Common myeloid progenitor, CD34-positive (primary cell): ENCODE measurements around the gene ANKDD1B.
A peak's percentile ranks its signal among the peaks of the same experiment; 100 is the strongest.
"Not testable (repeated sequence)": the region's sequence is repeated elsewhere in the genome, so short reads cannot be mapped to it uniquely, and the experiment has no call there.

Experiments used
- CTCF ChIA-PET: fragments of 350-600 bp; sonication (Branson Sonifier 250); formaldehyde crosslinking; loops from one replicate; lab custom pipeline; 2021; ENCODE audit warnings: antibody characterized with exemption; lab: Charles Lee
- POLR2A ChIA-PET: fragments of 350-600 bp; sonication (Branson Sonifier 250); formaldehyde crosslinking; loops from one replicate; lab custom pipeline; 2021; ENCODE audit warnings: antibody characterized with exemption; lab: Charles Lee
- DNase-seq, 3 donors: peaks; one replicate each; pipeline versions ENCODE4 v3.0.0 to v3.0.0-alpha.2; 2013
- H3K27ac ChIP-seq, 2 experiments: 1 replicate in 1 of 2; 2 replicates in 1 of 2; pipeline ENCODE4 v1.7.0; 2013; ENCODE audit warnings: inconsistent platforms in 2 of 2, low read length in 2 of 2, mild to moderate bottlenecking in 2 of 2, low read depth in 1 of 2, moderate library complexity in 1 of 2; ENCODE audit not compliant: severe bottlenecking in 2 of 2, insufficient read depth in 1 of 2, poor library complexity in 1 of 2
- H3K27me3 ChIP-seq, 5 experiments: replicated peaks in 2 of 5; 1 replicate in 3 of 5; 2 replicates in 2 of 5; pipeline versions ENCODE4 v1.6.1 to v1.7.0; 2013; ENCODE audit warnings: low read length in 4 of 5, mild to moderate bottlenecking in 2 of 5, moderate library complexity in 2 of 5, inconsistent platforms in 1 of 5; ENCODE audit not compliant: insufficient read depth in 5 of 5, control insufficient read depth in 4 of 5
- H3K36me3 ChIP-seq, 4 experiments: 1 replicate in 2 of 4; 2 replicates in 2 of 4; pipeline versions ENCODE4 v1.6.1 to v1.7.0; 2013; ENCODE audit warnings: low read length in 3 of 4, control low read depth in 1 of 4, mild to moderate bottlenecking in 1 of 4; ENCODE audit not compliant: control insufficient read depth in 4 of 4, insufficient read depth in 4 of 4
- H3K4me1 ChIP-seq, 4 experiments: 1 replicate in 3 of 4; 2 replicates in 1 of 4; pipeline versions ENCODE4 v1.6.1 to v1.7.1; 2013; ENCODE audit warnings: low read length in 3 of 4, mild to moderate bottlenecking in 3 of 4, control low read depth in 1 of 4, inconsistent platforms in 1 of 4, moderate library complexity in 1 of 4; ENCODE audit not compliant: control insufficient read depth in 4 of 4, insufficient read depth in 4 of 4; ENCODE audit errors: control extremely low read depth in 1 of 4
- H3K4me3 ChIP-seq, 7 experiments: 1 replicate in 4 of 7; 2 replicates in 3 of 7; pipeline versions ENCODE4 v1.5.1 to v1.7.0; 2013; ENCODE audit warnings: mild to moderate bottlenecking in 7 of 7, low read length in 6 of 7, moderate library complexity in 6 of 7, inconsistent platforms in 2 of 7, low read depth in 2 of 7, control low read depth in 1 of 7; ENCODE audit not compliant: insufficient read depth in 4 of 7, control insufficient read depth in 1 of 7; ENCODE audit errors: extremely low read depth in 1 of 7
- H3K9me3 ChIP-seq, 5 experiments: 1 replicate in 4 of 5; 2 replicates in 1 of 5; pipeline versions ENCODE4 v1.6.1 to v1.7.1; 2013; ENCODE audit warnings: low read length in 4 of 5, mild to moderate bottlenecking in 2 of 5, inconsistent platforms in 1 of 5, low read depth in 1 of 5, moderate library complexity in 1 of 5; ENCODE audit not compliant: control insufficient read depth in 4 of 5, insufficient read depth in 2 of 5; ENCODE audit errors: control extremely low read depth in 1 of 5
- WGBS: methylation state at CpG from one replicate; pipeline ENCODE4 v1.1.5; 2013; ENCODE audit not compliant: insufficient coverage; 5-methylcytosine and 5-hydroxymethylcytosine counted together

ANKDD1B gene

DNA sequence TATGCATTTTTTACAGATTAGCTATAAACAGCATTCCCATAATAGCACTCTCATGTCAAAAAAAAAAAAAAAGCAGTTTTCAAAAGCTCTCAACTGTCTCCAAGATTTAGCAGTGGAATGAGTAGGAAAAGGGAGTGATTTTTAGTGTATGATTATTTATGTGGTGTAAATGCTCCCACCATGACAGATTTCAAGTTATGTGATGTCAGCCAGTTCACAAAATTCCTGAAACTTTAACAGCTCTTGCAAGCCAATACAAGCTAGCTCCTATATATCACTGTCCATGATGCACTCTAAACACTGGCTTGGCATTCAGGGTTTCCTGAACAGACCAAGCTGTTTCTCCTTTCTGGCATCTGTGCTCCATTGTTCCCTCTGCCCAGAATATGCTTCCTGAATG, 7.9 kb upstream of the ANKDD1B start:
- no peak for DNase-seq
- CTCF ChIA-PET: no interaction called here

DNA sequence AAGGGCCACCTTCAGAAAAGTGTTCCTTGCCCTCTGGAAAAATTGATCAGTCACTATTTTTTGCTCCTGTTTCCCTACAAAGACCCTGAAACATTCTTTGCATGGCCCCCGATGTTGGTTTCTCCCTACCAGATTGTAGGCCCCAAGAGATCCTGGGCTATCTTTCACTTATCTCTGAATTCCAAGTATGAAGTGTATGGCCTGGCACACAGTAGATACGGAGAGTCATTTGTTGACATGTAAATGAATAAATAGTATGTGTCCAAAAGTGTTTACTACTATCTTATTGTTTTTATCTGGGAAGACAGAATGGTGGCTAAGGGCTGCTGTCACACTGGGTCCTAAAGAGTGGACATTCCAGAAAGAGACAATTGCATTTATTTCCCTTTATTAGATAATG, 7.4 kb upstream of the ANKDD1B start:
- no peak overlapping the region for H3K4me3 ChIP-seq
- no peaks in the 10 kb centered on the region for H3K27me3 ChIP-seq
- ChIA-PET POLR2A (no interaction called here), CTCF (interaction anchor here (0.6 kb wide), 1 partner anchor 19 kb away, joined by 3 read pairs; no protein-coding TSS in a partner anchor)
- H3K27ac ChIP-seq: no peak overlapping the region
- peaks cover 3 to 7% (median 6%) of the 10 kb centered on the region in 4 experiments for H3K36me3 ChIP-seq
- 71% methylated on average over 1 of the region's 2 CpGs for WGBS
- peaks cover 4 to 14% (median 6%) of the 10 kb centered on the region in 4 experiments for H3K4me1 ChIP-seq
- DNase-seq: no peak
- H3K9me3 ChIP-seq: no peaks in the 10 kb centered on the region

More for the DNA sequence above, 7.9 kb upstream of the ANKDD1B start:
- POLR2A ChIA-PET: no interaction called here
- Histone ChIP-seq H3K27ac (no peak overlapping the region), H3K4me1 (peaks cover 4 to 14% (median 6%) of the 10 kb centered on the region in 4 experiments), H3K9me3 (no peaks in the 10 kb centered on the region), H3K36me3 (peaks cover 3 to 7% (median 6%) of the 10 kb centered on the region in 4 experiments), H3K4me3 (no peak overlapping the region), H3K27me3 (no peaks in the 10 kb centered on the region)

DNA sequence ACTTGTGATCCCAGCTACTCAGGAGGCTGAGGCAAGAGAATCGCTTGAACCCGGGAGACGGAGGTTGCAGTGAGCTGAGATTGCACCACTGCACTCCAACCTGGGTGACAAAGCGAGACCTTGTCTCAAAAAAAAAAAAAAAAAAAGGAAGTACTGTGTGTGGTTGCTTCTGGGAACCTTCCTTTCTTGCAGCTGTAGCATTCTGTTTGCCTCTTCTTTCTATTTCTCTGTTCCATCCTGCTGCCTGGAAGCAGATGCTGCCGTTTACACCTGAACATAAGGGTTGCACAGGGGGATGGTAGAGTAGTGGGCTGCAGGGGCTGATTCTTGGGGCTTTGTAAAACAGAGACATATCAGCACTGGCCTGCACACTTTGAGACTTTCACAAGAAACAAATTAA, 3.9 kb upstream of the ANKDD1B start:
- Histone ChIP-seq H3K27me3 (peaks cover 0 to 13% (median 6%) of the 10 kb centered on the region in 5 experiments), H3K4me1 (peaks cover 3 to 14% (median 10%) of the 10 kb centered on the region in 4 experiments)
- H3K4me3 ChIP-seq, H3K36me3 ChIP-seq, POLR2A ChIA-PET, H3K27ac ChIP-seq, H3K9me3 ChIP-seq: not testable (repeated sequence)
- DNase-seq: peak in 2 of 3 donors; percentile 58 to 68
- WGBS: 89% methylated on average over 3 of the region's 5 CpGs
- CTCF ChIA-PET: interaction anchor here (1.0 to 1.2 kb wide), 3 partner anchors 9 to 12 kb away, joined by 3 to 4 read pairs (median 3); no protein-coding TSS in a partner anchor

DNA sequence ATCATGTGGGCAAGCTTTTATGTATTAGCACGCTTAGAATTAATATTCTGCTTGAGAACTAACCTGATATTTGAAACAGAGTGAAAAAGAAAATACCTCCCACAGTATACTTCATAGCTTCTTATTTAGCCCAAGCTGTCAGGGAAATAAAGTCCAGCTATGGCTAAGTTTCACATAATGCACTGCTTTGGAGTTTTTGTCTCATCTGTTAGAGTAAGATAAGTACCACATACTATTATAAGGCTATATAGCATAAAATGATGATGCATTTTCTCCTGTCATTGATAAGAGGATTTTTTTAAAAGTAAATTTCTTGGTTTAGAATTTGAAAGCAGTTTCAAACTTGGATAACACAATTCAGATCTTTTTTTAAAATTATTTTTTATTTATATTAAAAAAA, 2.4 kb upstream of the ANKDD1B start:
- DNase-seq: peak in 1 of 3 donors; percentile 36
- POLR2A ChIA-PET: no interaction called here
- Histone ChIP-seq H3K27me3 (peaks cover 0 to 21% (median 13%) of the 10 kb centered on the region in 5 experiments), H3K36me3 (peaks cover 0 to 2% (median 0%) of the 10 kb centered on the region in 4 experiments), H3K4me1 (peaks cover 3 to 14% (median 10%) of the 10 kb centered on the region in 4 experiments), H3K4me3 (no peak overlapping the region), H3K27ac (no peak overlapping the region), H3K9me3 (no peaks in the 10 kb centered on the region)
- no CpG with 5 or more reads among the region's 1 CpG for WGBS
- CTCF ChIA-PET: interaction anchor here (0.7 kb wide), 1 partner anchor 22 kb away, joined by 3 read pairs; no protein-coding TSS in a partner anchor

DNA sequence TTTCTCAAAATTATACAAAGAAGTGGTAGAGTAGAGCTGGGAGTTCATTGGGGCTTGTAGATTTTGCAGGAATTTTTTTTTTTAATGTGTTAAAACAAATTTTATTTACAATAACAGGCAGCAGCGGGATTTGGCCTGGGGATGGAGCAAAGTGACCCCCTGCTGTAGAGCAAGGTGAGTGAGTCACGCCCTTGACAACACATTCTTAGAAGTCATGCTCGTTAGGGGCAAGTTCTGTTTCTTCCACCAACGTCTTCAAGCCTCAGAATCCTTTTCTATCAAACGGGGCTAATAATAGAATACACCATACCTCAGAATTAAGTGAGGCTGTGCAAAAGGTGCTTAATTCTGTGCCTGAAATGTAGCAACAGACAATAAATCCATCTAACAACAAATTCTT, 1.1 kb upstream of the ANKDD1B start:
- Histone ChIP-seq H3K9me3 (no peaks in the 10 kb centered on the region), H3K36me3 (no peaks in the 10 kb centered on the region), H3K27ac (no peak overlapping the region), H3K4me1 (peaks cover 3 to 14% (median 10%) of the 10 kb centered on the region in 4 experiments), H3K4me3 (no peak overlapping the region), H3K27me3 (peaks cover 0 to 26% (median 13%) of the 10 kb centered on the region in 5 experiments)
- 100% methylated on average over 2 of the region's 5 CpGs for WGBS
- ChIA-PET POLR2A (no interaction called here), CTCF (interaction anchor here (0.6 kb wide), 1 partner anchor 31 kb away, joined by 3 read pairs; no protein-coding TSS in a partner anchor)
- DNase-seq: no peak

DNA sequence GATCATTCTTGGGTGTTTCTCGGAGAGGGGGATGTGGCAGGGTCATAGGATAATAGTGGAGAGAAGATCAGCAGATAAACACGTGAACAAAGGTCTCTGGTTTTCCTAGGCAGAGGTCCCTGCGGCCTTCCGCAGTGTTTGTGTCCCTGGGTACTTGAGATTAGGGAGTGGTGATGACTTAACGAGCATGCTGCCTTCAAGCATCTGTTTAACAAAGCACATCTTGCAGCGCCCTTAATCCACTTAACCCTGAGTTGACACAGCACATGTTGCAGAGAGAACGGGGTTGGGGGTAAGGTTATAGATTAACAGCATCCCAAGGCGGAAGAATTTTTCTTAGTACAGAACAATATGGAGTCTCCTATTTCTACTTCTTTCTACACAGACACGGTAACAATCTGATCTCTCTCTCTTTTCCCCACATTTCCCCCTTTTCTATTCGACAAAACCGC, 368 bp upstream of the ANKDD1B start:
- H3K4me3 ChIP-seq: peak overlapping the region in 5 of 7 experiments; percentile 46 to 76 (median 72)

DNA sequence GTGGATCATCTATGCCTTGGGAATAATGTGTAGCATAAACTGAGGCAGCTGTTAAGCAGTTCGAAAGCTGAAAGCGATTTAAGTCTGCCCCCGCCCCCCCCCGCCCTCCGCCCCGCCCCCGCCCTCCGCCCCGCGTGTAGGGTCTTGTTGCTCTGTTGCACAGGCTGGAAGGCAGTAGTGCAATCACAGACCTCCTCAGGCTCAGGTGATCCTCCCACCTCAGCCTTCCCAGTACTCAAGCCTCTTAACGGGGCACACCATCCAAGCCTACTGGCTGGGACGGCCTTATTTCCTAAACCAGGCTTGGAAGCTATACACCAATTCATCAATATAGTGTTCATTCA, 945 bp downstream of the ANKDD1B start:
- CTCF ChIA-PET: no interaction called here
- peak overlapping the region in 2 of 7 experiments; percentile 72 to 76 for H3K4me3 ChIP-seq
- POLR2A ChIA-PET: no interaction called here

More for the DNA sequence above, 368 bp upstream of the ANKDD1B start:
- DNase-seq: peak in 2 of 3 donors; percentile 30 to 49
- Histone ChIP-seq H3K27me3 (peaks cover 0 to 26% (median 13%) of the 10 kb centered on the region in 5 experiments), H3K4me1 (peaks cover 3 to 14% (median 10%) of the 10 kb centered on the region in 4 experiments)
- POLR2A ChIA-PET, H3K27ac ChIP-seq, CTCF ChIA-PET, H3K36me3 ChIP-seq, H3K9me3 ChIP-seq: not testable (repeated sequence)
- 18% methylated on average over 5 of the region's 11 CpGs for WGBS

More for the DNA sequence above, 945 bp downstream of the ANKDD1B start:
- Histone ChIP-seq H3K27ac (no peak overlapping the region), H3K36me3 (no peaks in the 10 kb centered on the region), H3K4me1 (peaks cover 0 to 14% (median 10%) of the 10 kb centered on the region in 4 experiments), H3K27me3 (peaks cover 0 to 26% (median 13%) of the 10 kb centered on the region in 5 experiments), H3K9me3 (no peaks in the 10 kb centered on the region)
- no peak for DNase-seq
- WGBS: 30% methylated on average over 2 of the region's 12 CpGs
